AG09319 (cell line): ENCODE results near the gene MRPL54.

Experiments used
- DNase-seq: peaks from one replicate; pipeline ENCODE4 v3.0.0-alpha.2; 2010; ENCODE audit warnings: low read depth; ENCODE audit errors: extremely low read depth
- TF ChIP-seq, protein P1 (sequence below): IDR thresholded peaks from 2 replicates; pipeline ENCODE4 v1.5.1; 2011; ENCODE audit warnings: low read depth, mild to moderate bottlenecking, inconsistent platforms, low read length, moderate library complexity

Gene MRPL54

DNA sequence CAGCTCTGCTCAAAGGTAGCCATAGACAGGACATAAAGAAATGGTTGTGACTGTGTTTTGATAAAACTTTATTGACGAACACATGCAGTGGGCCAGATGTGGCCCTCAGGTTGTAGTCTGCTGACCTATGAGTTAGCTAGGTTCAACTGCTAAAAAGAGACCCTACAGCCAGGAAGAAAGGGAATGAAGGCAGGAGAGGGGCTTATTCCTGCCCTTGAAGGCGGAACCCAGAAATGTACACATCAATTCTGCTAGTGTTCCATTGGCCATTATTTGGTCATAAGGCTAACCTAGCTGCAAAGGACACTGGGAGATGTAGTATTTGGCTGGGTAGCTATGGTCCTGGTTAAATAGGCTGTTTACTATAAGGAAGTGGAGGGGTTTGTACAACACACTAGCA is 19.0 kb upstream of the MRPL54 start:
- TF ChIP-seq, protein P1, sequence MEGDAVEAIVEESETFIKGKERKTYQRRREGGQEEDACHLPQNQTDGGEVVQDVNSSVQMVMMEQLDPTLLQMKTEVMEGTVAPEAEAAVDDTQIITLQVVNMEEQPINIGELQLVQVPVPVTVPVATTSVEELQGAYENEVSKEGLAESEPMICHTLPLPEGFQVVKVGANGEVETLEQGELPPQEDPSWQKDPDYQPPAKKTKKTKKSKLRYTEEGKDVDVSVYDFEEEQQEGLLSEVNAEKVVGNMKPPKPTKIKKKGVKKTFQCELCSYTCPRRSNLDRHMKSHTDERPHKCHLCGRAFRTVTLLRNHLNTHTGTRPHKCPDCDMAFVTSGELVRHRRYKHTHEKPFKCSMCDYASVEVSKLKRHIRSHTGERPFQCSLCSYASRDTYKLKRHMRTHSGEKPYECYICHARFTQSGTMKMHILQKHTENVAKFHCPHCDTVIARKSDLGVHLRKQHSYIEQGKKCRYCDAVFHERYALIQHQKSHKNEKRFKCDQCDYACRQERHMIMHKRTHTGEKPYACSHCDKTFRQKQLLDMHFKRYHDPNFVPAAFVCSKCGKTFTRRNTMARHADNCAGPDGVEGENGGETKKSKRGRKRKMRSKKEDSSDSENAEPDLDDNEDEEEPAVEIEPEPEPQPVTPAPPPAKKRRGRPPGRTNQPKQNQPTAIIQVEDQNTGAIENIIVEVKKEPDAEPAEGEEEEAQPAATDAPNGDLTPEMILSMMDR, result no peak
- no peak for DNase-seq

GRCh38 chr19:3745363-3746045 is 17.0 kb upstream of the MRPL54 start:
- no peak for DNase-seq
- TF ChIP-seq, protein P1, result no peak

GRCh38 chr19:3746371-3747056 is 16.0 kb upstream of the MRPL54 start:
- DNase-seq, result no peak
- TF ChIP-seq, protein P1, result no peak

DNA sequence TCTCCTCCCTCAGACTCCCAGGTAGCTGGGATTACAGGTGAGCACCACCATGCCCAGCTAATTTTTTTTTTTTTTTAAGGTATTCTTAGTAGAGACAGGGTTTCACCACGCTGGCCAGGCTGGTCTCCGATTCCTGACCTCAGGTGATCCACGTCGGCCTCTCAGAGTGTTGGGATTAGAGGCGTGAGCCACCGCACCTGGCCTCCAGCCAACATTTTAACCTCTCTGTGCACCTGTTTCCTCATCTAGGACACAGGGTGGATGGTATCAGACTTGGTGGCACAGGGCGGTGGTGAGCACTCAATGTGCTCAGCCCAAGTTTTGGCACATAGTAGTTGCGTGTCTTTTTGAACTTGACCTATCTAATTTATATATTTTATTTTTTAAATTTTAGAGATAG is 13.5 kb upstream of the MRPL54 start:
- TF ChIP-seq, protein P1, result no peak
- no peak for DNase-seq

GRCh38 chr19:3750211-3750610 is 12.3 kb upstream of the MRPL54 start:
- no peak for DNase-seq
- TF ChIP-seq, protein P1, result no peak

GRCh38 chr19:3751236-3751635 is 11.2 kb upstream of the MRPL54 start:
- TF ChIP-seq, protein P1, result no peak
- DNase-seq, result no peak

- TF ChIP-seq, protein P1, result no peak
- no peak for DNase-seq
Observed at GRCh38 chr19:3752492-3752891, 10.0 kb upstream of the MRPL54 start.
